Nephron progenitor cell (in vitro differentiated cells): ENCODE measurements around the gene GALNT7.

Experiments used
- DNase-seq: peaks from one replicate; pipeline ENCODE4 v3.0.0; 2021
- H3K27ac Mint-ChIP-seq: 2 replicates; pipeline ENCODE4 v1.8.0; 2021; ENCODE audit warnings: mild to moderate bottlenecking, moderate library complexity, mixed read lengths
- H3K27me3 Mint-ChIP-seq: 2 replicates; pipeline ENCODE4 v1.8.0; 2021; ENCODE audit warnings: mild to moderate bottlenecking, low read depth, mixed read lengths; ENCODE audit not compliant: poor library complexity
- H3K36me3 Mint-ChIP-seq: 2 replicates; pipeline ENCODE4 v1.8.0; 2021; ENCODE audit warnings: low read depth, mixed read lengths
- H3K4me1 Mint-ChIP-seq: 2 replicates; pipeline ENCODE4 v1.8.0; 2021; ENCODE audit warnings: mixed read lengths
- H3K4me3 Mint-ChIP-seq: 2 replicates; pipeline ENCODE4 v1.8.0; 2021; ENCODE audit warnings: mild to moderate bottlenecking, moderate library complexity, mixed read lengths
- H3K9me3 Mint-ChIP-seq: 2 replicates; pipeline ENCODE4 v1.8.0; 2021; ENCODE audit warnings: mild to moderate bottlenecking, moderate library complexity, mixed read lengths
- CTCF ChIP-seq: fragments of 200-600 bp; sonication (generic); IDR thresholded peaks from 2 replicates; pipeline ENCODE4 v1.5.0; 2021; ENCODE audit warnings: antibody characterized with exemption

GALNT7 gene

DNA sequence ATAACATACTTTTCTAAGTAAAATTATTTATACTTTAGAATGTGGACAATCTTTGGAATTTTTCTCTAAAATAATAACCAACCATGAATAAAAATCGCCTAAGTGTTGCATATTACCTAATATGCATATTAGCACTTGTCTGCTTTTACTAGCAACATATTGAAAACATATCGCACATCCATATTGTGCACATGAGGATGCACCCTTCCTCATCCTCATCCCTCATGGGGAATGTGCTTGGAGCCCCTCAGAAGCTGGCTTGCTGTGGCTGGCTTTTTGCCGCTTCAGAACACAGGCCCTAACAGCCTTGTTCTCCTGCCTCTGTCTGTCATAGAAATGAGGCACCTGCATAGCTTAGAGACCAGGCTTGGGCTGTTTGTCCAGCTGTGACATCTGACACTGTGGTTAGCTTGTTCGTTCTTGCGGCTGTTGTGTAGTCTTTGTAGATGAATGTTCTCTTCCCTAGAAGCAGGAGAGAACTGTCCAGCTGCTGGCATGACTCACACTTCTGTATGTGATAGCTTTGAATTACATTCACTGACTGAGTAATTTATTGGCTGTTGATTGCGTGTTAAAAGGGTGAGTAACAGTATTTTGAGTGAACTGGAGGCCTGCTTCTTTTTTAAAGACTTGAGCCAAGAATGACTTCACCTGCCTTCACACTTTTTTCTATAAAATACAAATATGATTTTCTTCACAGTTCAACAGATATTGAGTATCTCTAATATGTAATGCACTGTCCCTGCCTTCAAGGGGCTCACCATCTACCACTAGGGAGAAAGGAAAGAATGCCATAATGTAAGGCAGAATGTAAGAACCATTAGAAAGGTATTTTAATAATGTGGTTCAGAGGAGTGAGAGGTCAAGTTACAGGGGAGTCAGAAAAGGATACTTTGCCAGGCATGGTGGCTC, 83.7 kb downstream of the GALNT7 start:
- no peak overlapping the region for H3K4me3 Mint-ChIP-seq
- TF ChIP-seq CTCF = no peak
- no peaks in the 10 kb centered on the region for H3K27me3 Mint-ChIP-seq
- H3K27ac Mint-ChIP-seq = peak overlapping the region; percentile 60
- H3K4me1 Mint-ChIP-seq = peaks cover 22% of the 10 kb centered on the region
- peaks cover 25% of the 10 kb centered on the region for H3K36me3 Mint-ChIP-seq
- peak; percentile 14 for DNase-seq
- H3K9me3 Mint-ChIP-seq = no peaks in the 10 kb centered on the region

DNA sequence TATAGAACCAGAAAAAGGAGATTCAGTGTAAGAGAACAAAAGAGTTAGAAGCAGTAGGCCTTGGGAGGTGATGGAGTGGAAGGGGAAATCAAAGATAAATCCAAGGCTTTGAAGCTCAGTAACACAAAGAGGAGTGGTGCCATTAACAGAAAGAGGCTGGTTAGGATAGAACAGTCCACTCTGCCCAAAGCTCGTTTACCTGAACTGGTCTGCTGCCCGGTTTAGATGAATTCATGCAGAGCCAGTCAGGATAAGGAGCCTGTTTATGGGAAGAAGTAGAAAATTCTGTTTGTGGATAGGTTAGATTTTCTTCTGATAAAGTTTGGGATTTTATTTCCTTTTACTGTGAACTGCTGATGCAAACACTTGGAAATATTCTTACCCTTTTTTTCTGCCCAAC, 85.0 kb downstream of the GALNT7 start:
- no peak for TF ChIP-seq CTCF
- Mint-ChIP-seq H3K9me3 (no peaks in the 10 kb centered on the region), H3K27me3 (no peaks in the 10 kb centered on the region), H3K36me3 (peaks cover 19% of the 10 kb centered on the region), H3K4me3 (no peak overlapping the region), H3K27ac (peak overlapping the region; percentile 62), H3K4me1 (peaks cover 25% of the 10 kb centered on the region)
- no peak for DNase-seq

- H3K4me1 Mint-ChIP-seq = peaks cover 25% of the 10 kb centered on the region
- H3K4me3 Mint-ChIP-seq = no peak overlapping the region
- H3K36me3 Mint-ChIP-seq = peaks cover 19% of the 10 kb centered on the region
- DNase-seq = no peak
- no peaks in the 10 kb centered on the region for H3K9me3 Mint-ChIP-seq
- H3K27me3 Mint-ChIP-seq = no peaks in the 10 kb centered on the region
- no peak for TF ChIP-seq CTCF
- no peak overlapping the region for H3K27ac Mint-ChIP-seq
These were observed 86.0 kb downstream of the GALNT7 start for GRCh38 chr4:173254646-173255045.

DNA sequence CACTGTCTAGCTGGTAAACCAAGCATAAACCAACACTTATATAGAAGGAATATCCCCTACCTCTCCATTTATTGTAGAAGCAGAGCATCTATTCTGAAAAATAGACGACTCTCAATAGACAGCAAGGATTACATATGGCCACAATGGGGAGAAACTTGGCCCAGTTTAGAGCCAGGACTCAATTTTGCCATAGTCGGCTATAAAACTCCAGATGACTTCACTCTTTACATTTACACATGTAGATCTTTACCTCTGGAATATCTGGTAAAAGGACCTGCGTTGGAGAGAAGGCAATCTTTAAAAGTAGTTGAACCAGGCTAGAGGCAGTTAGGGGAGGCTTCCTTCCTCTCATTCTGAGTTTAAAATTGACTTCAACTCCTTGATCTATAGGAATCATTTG, 88.2 kb downstream of the GALNT7 start:
- no peak for DNase-seq
- Mint-ChIP-seq H3K36me3 (peaks cover 13% of the 10 kb centered on the region), H3K4me1 (peaks cover 20% of the 10 kb centered on the region), H3K9me3 (no peaks in the 10 kb centered on the region), H3K27ac (no peak overlapping the region), H3K4me3 (no peak overlapping the region), H3K27me3 (no peaks in the 10 kb centered on the region)
- TF ChIP-seq CTCF = no peak

- no peaks in the 10 kb centered on the region for H3K9me3 Mint-ChIP-seq
- DNase-seq = peak; percentile 61
- H3K4me3 Mint-ChIP-seq = no peak overlapping the region
- peak; percentile 79 for TF ChIP-seq CTCF
- peaks cover 9% of the 10 kb centered on the region for H3K4me1 Mint-ChIP-seq
- H3K36me3 Mint-ChIP-seq = peaks cover 5% of the 10 kb centered on the region
- no peaks in the 10 kb centered on the region for H3K27me3 Mint-ChIP-seq
- peak overlapping the region; percentile 58 for H3K27ac Mint-ChIP-seq
These were observed 89.4 kb downstream of the GALNT7 start for GRCh38 chr4:173257732-173258717.
